ENCODE data around the gene RPS25.

- TF ChIP-seq, protein P1, sequence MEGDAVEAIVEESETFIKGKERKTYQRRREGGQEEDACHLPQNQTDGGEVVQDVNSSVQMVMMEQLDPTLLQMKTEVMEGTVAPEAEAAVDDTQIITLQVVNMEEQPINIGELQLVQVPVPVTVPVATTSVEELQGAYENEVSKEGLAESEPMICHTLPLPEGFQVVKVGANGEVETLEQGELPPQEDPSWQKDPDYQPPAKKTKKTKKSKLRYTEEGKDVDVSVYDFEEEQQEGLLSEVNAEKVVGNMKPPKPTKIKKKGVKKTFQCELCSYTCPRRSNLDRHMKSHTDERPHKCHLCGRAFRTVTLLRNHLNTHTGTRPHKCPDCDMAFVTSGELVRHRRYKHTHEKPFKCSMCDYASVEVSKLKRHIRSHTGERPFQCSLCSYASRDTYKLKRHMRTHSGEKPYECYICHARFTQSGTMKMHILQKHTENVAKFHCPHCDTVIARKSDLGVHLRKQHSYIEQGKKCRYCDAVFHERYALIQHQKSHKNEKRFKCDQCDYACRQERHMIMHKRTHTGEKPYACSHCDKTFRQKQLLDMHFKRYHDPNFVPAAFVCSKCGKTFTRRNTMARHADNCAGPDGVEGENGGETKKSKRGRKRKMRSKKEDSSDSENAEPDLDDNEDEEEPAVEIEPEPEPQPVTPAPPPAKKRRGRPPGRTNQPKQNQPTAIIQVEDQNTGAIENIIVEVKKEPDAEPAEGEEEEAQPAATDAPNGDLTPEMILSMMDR (IDR thresholded peaks at IDR 0.05 in 2 of 3, conservative IDR thresholded peaks at IDR 0.05 in 1 of 3; ENCODE audit: control insufficient read depth in 2 of 3, extremely low read depth in 1 of 3, insufficient read depth in 1 of 3, low read depth in 3 of 3, low read length in 3 of 3), result no peak
- TF ChIP-seq, protein P2, sequence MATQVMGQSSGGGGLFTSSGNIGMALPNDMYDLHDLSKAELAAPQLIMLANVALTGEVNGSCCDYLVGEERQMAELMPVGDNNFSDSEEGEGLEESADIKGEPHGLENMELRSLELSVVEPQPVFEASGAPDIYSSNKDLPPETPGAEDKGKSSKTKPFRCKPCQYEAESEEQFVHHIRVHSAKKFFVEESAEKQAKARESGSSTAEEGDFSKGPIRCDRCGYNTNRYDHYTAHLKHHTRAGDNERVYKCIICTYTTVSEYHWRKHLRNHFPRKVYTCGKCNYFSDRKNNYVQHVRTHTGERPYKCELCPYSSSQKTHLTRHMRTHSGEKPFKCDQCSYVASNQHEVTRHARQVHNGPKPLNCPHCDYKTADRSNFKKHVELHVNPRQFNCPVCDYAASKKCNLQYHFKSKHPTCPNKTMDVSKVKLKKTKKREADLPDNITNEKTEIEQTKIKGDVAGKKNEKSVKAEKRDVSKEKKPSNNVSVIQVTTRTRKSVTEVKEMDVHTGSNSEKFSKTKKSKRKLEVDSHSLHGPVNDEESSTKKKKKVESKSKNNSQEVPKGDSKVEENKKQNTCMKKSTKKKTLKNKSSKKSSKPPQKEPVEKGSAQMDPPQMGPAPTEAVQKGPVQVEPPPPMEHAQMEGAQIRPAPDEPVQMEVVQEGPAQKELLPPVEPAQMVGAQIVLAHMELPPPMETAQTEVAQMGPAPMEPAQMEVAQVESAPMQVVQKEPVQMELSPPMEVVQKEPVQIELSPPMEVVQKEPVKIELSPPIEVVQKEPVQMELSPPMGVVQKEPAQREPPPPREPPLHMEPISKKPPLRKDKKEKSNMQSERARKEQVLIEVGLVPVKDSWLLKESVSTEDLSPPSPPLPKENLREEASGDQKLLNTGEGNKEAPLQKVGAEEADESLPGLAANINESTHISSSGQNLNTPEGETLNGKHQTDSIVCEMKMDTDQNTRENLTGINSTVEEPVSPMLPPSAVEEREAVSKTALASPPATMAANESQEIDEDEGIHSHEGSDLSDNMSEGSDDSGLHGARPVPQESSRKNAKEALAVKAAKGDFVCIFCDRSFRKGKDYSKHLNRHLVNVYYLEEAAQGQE (IDR thresholded peaks at IDR 0.05; ENCODE audit: low read depth, low read length), result no peak
- TF ChIP-seq POLR2A (IDR thresholded peaks at IDR 0.05; ENCODE audit: low read depth, low read length) (no peak), PBX3 (IDR thresholded peaks at IDR 0.05; ENCODE audit: insufficient replicate concordance, low read depth, low read length) (no peak), ETV6 (conservative IDR thresholded peaks at IDR 0.05 in 1 of 2, IDR thresholded peaks at IDR 0.05 in 1 of 2; ENCODE audit: borderline replicate concordance in 1 of 2, low read depth in 1 of 2) (no peak), MTA2 (IDR thresholded peaks at IDR 0.05; ENCODE audit: low read depth) (no peak), POLR2AphosphoS5 (IDR thresholded peaks at IDR 0.05; ENCODE audit: low read length) (no peak), EGR1 (IDR thresholded peaks at IDR 0.05; ENCODE audit: borderline replicate concordance in 1 of 2, low read depth in 2 of 2, low read length in 2 of 2) (no peak), EP300 (IDR thresholded peaks at IDR 0.05; ENCODE audit: borderline replicate concordance in 1 of 2, control insufficient read depth in 1 of 2, low read depth in 2 of 2, low read length in 2 of 2) (no peak), RAD21 (IDR thresholded peaks at IDR 0.05; ENCODE audit: insufficient read depth, low read depth, low read length) (no peak), ZNF24 (IDR thresholded peaks at IDR 0.05) (no peak)
- TF ChIP-seq, protein P3, sequence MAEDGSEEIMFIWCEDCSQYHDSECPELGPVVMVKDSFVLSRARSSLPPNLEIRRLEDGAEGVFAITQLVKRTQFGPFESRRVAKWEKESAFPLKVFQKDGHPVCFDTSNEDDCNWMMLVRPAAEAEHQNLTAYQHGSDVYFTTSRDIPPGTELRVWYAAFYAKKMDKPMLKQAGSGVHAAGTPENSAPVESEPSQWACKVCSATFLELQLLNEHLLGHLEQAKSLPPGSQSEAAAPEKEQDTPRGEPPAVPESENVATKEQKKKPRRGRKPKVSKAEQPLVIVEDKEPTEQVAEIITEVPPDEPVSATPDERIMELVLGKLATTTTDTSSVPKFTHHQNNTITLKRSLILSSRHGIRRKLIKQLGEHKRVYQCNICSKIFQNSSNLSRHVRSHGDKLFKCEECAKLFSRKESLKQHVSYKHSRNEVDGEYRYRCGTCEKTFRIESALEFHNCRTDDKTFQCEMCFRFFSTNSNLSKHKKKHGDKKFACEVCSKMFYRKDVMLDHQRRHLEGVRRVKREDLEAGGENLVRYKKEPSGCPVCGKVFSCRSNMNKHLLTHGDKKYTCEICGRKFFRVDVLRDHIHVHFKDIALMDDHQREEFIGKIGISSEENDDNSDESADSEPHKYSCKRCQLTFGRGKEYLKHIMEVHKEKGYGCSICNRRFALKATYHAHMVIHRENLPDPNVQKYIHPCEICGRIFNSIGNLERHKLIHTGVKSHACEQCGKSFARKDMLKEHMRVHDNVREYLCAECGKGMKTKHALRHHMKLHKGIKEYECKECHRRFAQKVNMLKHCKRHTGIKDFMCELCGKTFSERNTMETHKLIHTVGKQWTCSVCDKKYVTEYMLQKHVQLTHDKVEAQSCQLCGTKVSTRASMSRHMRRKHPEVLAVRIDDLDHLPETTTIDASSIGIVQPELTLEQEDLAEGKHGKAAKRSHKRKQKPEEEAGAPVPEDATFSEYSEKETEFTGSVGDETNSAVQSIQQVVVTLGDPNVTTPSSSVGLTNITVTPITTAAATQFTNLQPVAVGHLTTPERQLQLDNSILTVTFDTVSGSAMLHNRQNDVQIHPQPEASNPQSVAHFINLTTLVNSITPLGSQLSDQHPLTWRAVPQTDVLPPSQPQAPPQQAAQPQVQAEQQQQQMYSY (CRISPR knock-in tag; IDR thresholded peaks at IDR 0.05), result no peak
- TF ChIP-seq, protein P4, sequence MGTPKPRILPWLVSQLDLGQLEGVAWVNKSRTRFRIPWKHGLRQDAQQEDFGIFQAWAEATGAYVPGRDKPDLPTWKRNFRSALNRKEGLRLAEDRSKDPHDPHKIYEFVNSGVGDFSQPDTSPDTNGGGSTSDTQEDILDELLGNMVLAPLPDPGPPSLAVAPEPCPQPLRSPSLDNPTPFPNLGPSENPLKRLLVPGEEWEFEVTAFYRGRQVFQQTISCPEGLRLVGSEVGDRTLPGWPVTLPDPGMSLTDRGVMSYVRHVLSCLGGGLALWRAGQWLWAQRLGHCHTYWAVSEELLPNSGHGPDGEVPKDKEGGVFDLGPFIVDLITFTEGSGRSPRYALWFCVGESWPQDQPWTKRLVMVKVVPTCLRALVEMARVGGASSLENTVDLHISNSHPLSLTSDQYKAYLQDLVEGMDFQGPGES (IDR thresholded peaks at IDR 0.05), result no peak
Measured at GRCh38 chr11:118988280-118988679, 29.9 kb downstream of the RPS25 start.
